Non-pigmented ciliary epithelial cell (primary cell): ENCODE results near the gene TMTC1.

ENCODE experiments used
- DNase-seq: peaks from one replicate; pipeline ENCODE4 v3.0.0-alpha.2; 2010; ENCODE audit warnings: low read depth

TMTC1 gene

GRCh38 chr12:29531471-29531870 lies 252.3 kb downstream of the TMTC1 start:
- DNase-seq, result no peak

GRCh38 chr12:29530436-29530835 lies 253.3 kb downstream of the TMTC1 start:
- no peak for DNase-seq

GRCh38 chr12:29528161-29528560 lies 255.6 kb downstream of the TMTC1 start:
- no peak for DNase-seq

- peak; percentile 60 for DNase-seq
Measured at GRCh38 chr12:29521951-29522350, 261.8 kb downstream of the TMTC1 start.

- DNase-seq, result peak; percentile 28
Measured at GRCh38 chr12:29519585-29520182, 264.1 kb downstream of the TMTC1 start.

GRCh38 chr12:29518407-29518806 lies 265.3 kb downstream of the TMTC1 start:
- DNase-seq, result no peak

- DNase-seq, result no peak
Measured at GRCh38 chr12:29517264-29517663, 266.5 kb downstream of the TMTC1 start.

GRCh38 chr12:29516431-29516875 lies 267.3 kb downstream of the TMTC1 start:
- peak; percentile 44 for DNase-seq

GRCh38 chr12:29510591-29511185 lies 273.1 kb downstream of the TMTC1 start:
- DNase-seq, result no peak

GRCh38 chr12:29509503-29509902 lies 274.2 kb downstream of the TMTC1 start:
- DNase-seq, result no peak

GRCh38 chr12:29508949-29509348 lies 274.8 kb downstream of the TMTC1 start:
- DNase-seq, result no peak

- no peak for DNase-seq
Measured at GRCh38 chr12:29505122-29505521, 278.6 kb downstream of the TMTC1 start.

GRCh38 chr12:29503283-29503682 lies 280.5 kb downstream of the TMTC1 start:
- no peak for DNase-seq

- no peak for DNase-seq
Measured at GRCh38 chr12:29499235-29499634, 284.5 kb downstream of the TMTC1 start.

- no peak for DNase-seq
Measured at GRCh38 chr12:29497588-29497987, 286.2 kb downstream of the TMTC1 start, which contains the start of gene OVCH1. Gene OVCH1, minus strand, starts transcription at chr12:29497686. Its CDS starts 0 bp downstream, at chr12:29497686.

- DNase-seq, result no peak
Measured at GRCh38 chr12:29492891-29493290, 290.9 kb downstream of the TMTC1 start.

GRCh38 chr12:29486972-29487371 lies 296.8 kb downstream of the TMTC1 start:
- no peak for DNase-seq

- DNase-seq, result no peak
Measured at GRCh38 chr12:29463198-29463597, 320.5 kb downstream of the TMTC1 start.

- DNase-seq, result no peak
Measured at GRCh38 chr12:29460082-29460481, 323.7 kb downstream of the TMTC1 start.

- DNase-seq, result no peak
Measured at GRCh38 chr12:29455087-29455486, 328.7 kb downstream of the TMTC1 start.

- DNase-seq, result no peak
Measured at GRCh38 chr12:29451888-29452287, 331.9 kb downstream of the TMTC1 start.
